Liver (tissue), 3 donors: Measurements from ENCODE around the gene PIEZO2.

Source experiments
- ATF3 ChIP-seq: IDR thresholded peaks from 2 replicates; pipeline ENCODE4 v1.6.1; 2016; ENCODE audit warnings: antibody characterized with exemption
- CTCF ChIP-seq: fragments of 150-350 bp; IDR thresholded peaks from 2 replicates; pipeline ENCODE4 v1.5.1; 2017; ENCODE audit warnings: improper control_type of control experiment, low read depth, low read length; ENCODE audit not compliant: missing input control
- EGR1 ChIP-seq, 2 donors: IDR thresholded peaks; 2 replicates each; pipeline ENCODE4 v1.6.1; 2016 to 2018; ENCODE audit warnings: antibody characterized with exemption in 2 of 2, low read depth in 2 of 2
- FOXA1 ChIP-seq: IDR thresholded peaks from 2 replicates; pipeline ENCODE4 v1.6.1; 2016; ENCODE audit warnings: antibody characterized with exemption
- HNF4G ChIP-seq: IDR thresholded peaks from 2 replicates; pipeline ENCODE4 v1.6.1; 2016; ENCODE audit warnings: antibody characterized with exemption
- JUND ChIP-seq, 2 donors: IDR thresholded peaks; 2 replicates each; pipeline ENCODE4 v1.6.1; 2016; ENCODE audit warnings: antibody characterized with exemption in 2 of 2
- MAX ChIP-seq: IDR thresholded peaks from 2 replicates; pipeline ENCODE4 v1.6.1; 2016; ENCODE audit warnings: antibody characterized with exemption
- NR2F2 ChIP-seq: IDR thresholded peaks from 2 replicates; pipeline ENCODE4 v1.6.1; 2016; ENCODE audit warnings: antibody characterized with exemption
- RAD21 ChIP-seq, 2 donors: IDR thresholded peaks; 2 replicates each; pipeline ENCODE4 v1.6.1; 2016; ENCODE audit warnings: antibody characterized with exemption in 2 of 2, mild to moderate bottlenecking in 2 of 2
- REST ChIP-seq: IDR thresholded peaks from 2 replicates; pipeline ENCODE4 v1.6.1; 2016; ENCODE audit warnings: antibody characterized with exemption, mild to moderate bottlenecking
- SP1 ChIP-seq: IDR thresholded peaks from 2 replicates; pipeline ENCODE4 v1.6.1; 2018; ENCODE audit warnings: antibody characterized with exemption, mild to moderate bottlenecking
- TAF1 ChIP-seq: conservative IDR thresholded peaks from 2 replicates; pipeline ENCODE4 v1.6.1; 2016; ENCODE audit warnings: antibody characterized with exemption, mild to moderate bottlenecking
- YY1 ChIP-seq: IDR thresholded peaks from 2 replicates; pipeline ENCODE4 v1.6.1; 2016; ENCODE audit warnings: antibody characterized with exemption, mild to moderate bottlenecking
- donor health status: healthy.
- donor health status: healthy.

GRCh38 chr18:11055721-11056120 lies 93.6 kb downstream of the PIEZO2 start:
- TF ChIP-seq CTCF (no peak), REST (no peak), RAD21 (IDR thresholded peaks at IDR 0.05) (no peak), TAF1 (no peak), FOXA1 (no peak), ATF3 (no peak), SP1 (no peak), MAX (no peak), JUND (IDR thresholded peaks at IDR 0.05) (no peak), NR2F2 (no peak), EGR1 (IDR thresholded peaks at IDR 0.05; ENCODE audit: low read depth in 2 of 2) (no peak), YY1 (no peak), HNF4G (no peak)
